Left cardiac atrium (tissue), 4 donors: Measurements from ENCODE around the gene MPPED1. TPM values are rescaled to one million over a fixed set of nuclear protein-coding genes. Genes with fewer than 3 reads are reported as not detected.

ENCODE experiments used
- ATAC-seq, 2 donors: fragments of 200-7000 bp; cut with Tn5 transposase; one replicate each; pipeline ENCODE4 v1.9.1; 2020; ENCODE audit warnings: mild to moderate bottlenecking in 2 of 2, moderate library complexity in 2 of 2
- DNase-seq: peaks from one replicate; pipeline ENCODE4 v3.0.0-alpha.2; 2020
- intact Hi-C, 2 donors: fragments of 100-400 bp; cut with DNase I; formaldehyde crosslinking; loops; one replicate each; pipeline versions ENCODE4 v1.14.1 to v1.15.1; 2022 to 2023
- total RNA-seq, 2 donors: library from RNA; stranded (reverse); fragmentation: NEBNext Ultra II Directional; extraction: Animal tissue kit (Norgen Biotek cat#: 25700); gene quantifications; one replicate each; pipeline ENCODE4 v1.2.1, GENCODE V29; 2021
- donor health status: DM: no; HTN: yes; CAD: no.
- donor health status: DM: no; HTN: yes; CAD: no; lungs with severe emphysema.
- donor health status: DM: yes; HTN: yes; CAD: no.
- donor health status: Dilated cardiomyopathy.

The MPPED1 gene
- total RNA-seq, 2 donors from 2014 or later: 0.12 TPM; not detected in 1

- ATAC-seq (no peak), DNase-seq (no peak)
- intact Hi-C loops: no loop called here
Observed at GRCh38 chr22:43390166-43390565, 21.6 kb upstream of the MPPED1 start.

- ATAC-seq (no peak), DNase-seq (no peak)
- intact Hi-C loops: no loop called here
Observed at GRCh38 chr22:43390872-43391271, 20.9 kb upstream of the MPPED1 start.

- DNase-seq (no peak), ATAC-seq (no peak)
- intact Hi-C loops: no loop called here
Observed at GRCh38 chr22:43391306-43391705, 20.5 kb upstream of the MPPED1 start.

GRCh38 chr22:43392385-43392989, 19.3 kb upstream of the MPPED1 start:
- ATAC-seq (no peak), DNase-seq (no peak)
- intact Hi-C loops: no loop called here

GRCh38 chr22:43393132-43393843, 18.5 kb upstream of the MPPED1 start:
- intact Hi-C loops: no loop called here
- ATAC-seq (no peak), DNase-seq (no peak)

GRCh38 chr22:43393844-43394474, 17.9 kb upstream of the MPPED1 start:
- ATAC-seq (no peak), DNase-seq (no peak)
- intact Hi-C loops: no loop called here

- intact Hi-C loops: no loop called here
- DNase-seq (no peak), ATAC-seq (no peak)
Observed at GRCh38 chr22:43395086-43395695, 16.6 kb upstream of the MPPED1 start.

- intact Hi-C loops: no loop called here
- ATAC-seq: no peak
- DNase-seq: no peak
Observed at GRCh38 chr22:43396321-43396933, 15.4 kb upstream of the MPPED1 start.

- no peak for DNase-seq
- intact Hi-C loops: no loop called here
- no peak for ATAC-seq
Observed at GRCh38 chr22:43396934-43397457, 14.8 kb upstream of the MPPED1 start.

- intact Hi-C loops: no loop called here
- DNase-seq (no peak), ATAC-seq (no peak)
Observed at GRCh38 chr22:43397766-43398165, 14.0 kb upstream of the MPPED1 start.

- DNase-seq: no peak
- intact Hi-C loops: no loop called here
- no peak for ATAC-seq
Observed at GRCh38 chr22:43398246-43398645, 13.6 kb upstream of the MPPED1 start.

GRCh38 chr22:43398910-43399309, 12.9 kb upstream of the MPPED1 start:
- DNase-seq: no peak
- intact Hi-C loops: no loop called here

GRCh38 chr22:43399338-43399979, 12.4 kb upstream of the MPPED1 start:
- ATAC-seq (no peak), DNase-seq (no peak)
- intact Hi-C loops: no loop called here

More at GRCh38 chr22:43398910-43399309, 12.9 kb upstream of the MPPED1 start:
- no peak for ATAC-seq

GRCh38 chr22:43399980-43400358, 11.8 kb upstream of the MPPED1 start:
- no peak for DNase-seq
- ATAC-seq: peak in 1 of 2 donors; percentile 31
- intact Hi-C loops: no loop called here

- DNase-seq (no peak), ATAC-seq (peak; percentile 70 to 85)
- intact Hi-C loops: no loop called here
Observed at GRCh38 chr22:43400449-43400848, 11.4 kb upstream of the MPPED1 start.

- no peak for ATAC-seq
- DNase-seq: no peak
- intact Hi-C loops: no loop called here
Observed at GRCh38 chr22:43401233-43401632, 10.6 kb upstream of the MPPED1 start.

GRCh38 chr22:43401661-43402060, 10.2 kb upstream of the MPPED1 start:
- no peak for DNase-seq

GRCh38 chr22:43402128-43402527, 9.7 kb upstream of the MPPED1 start:
- DNase-seq (no peak), ATAC-seq (no peak)
- intact Hi-C loops: no loop called here

More at GRCh38 chr22:43401661-43402060, 10.2 kb upstream of the MPPED1 start:
- ATAC-seq: no peak
- intact Hi-C loops: no loop called here
